Activated naive CD8-positive, alpha-beta T cell treated with anti-CD3 and anti-CD28 coated beads for 36 hours (primary cell): ENCODE measurements around the gene TWIST1. TPM values are rescaled to one million over a fixed set of nuclear protein-coding genes. Genes with fewer than 3 reads are reported as not detected.

Experiments used
- DNase-seq: peaks from one replicate; pipeline ENCODE4 v3.0.0; 2021
- H3K27ac Mint-ChIP-seq: one replicate; pipeline ENCODE4 v1.8.0; 2022; ENCODE audit warnings: mild to moderate bottlenecking, moderate library complexity, mixed read lengths
- H3K27me3 Mint-ChIP-seq: one replicate; pipeline ENCODE4 v1.8.0; 2022; ENCODE audit warnings: mild to moderate bottlenecking, mixed read lengths
- H3K36me3 Mint-ChIP-seq: one replicate; pipeline ENCODE4 v1.8.0; 2021; ENCODE audit warnings: mild to moderate bottlenecking, mixed read lengths
- H3K4me1 Mint-ChIP-seq: one replicate; pipeline ENCODE4 v1.8.0; 2021; ENCODE audit warnings: mixed read lengths
- H3K4me3 Mint-ChIP-seq: one replicate; pipeline ENCODE4 v1.8.0; 2022; ENCODE audit warnings: mild to moderate bottlenecking, moderate library complexity, mixed read lengths
- H3K9me3 Mint-ChIP-seq: one replicate; pipeline ENCODE4 v1.8.0; 2022; ENCODE audit warnings: mixed read lengths
- total RNA-seq, 2 experiments: library from RNA; stranded (reverse); gene quantifications; one replicate each; pipeline ENCODE4 v1.2.3, GENCODE V29; 2021

The TWIST1 gene
- total RNA-seq, 2 experiments from 2014 or later, result not detected

DNA sequence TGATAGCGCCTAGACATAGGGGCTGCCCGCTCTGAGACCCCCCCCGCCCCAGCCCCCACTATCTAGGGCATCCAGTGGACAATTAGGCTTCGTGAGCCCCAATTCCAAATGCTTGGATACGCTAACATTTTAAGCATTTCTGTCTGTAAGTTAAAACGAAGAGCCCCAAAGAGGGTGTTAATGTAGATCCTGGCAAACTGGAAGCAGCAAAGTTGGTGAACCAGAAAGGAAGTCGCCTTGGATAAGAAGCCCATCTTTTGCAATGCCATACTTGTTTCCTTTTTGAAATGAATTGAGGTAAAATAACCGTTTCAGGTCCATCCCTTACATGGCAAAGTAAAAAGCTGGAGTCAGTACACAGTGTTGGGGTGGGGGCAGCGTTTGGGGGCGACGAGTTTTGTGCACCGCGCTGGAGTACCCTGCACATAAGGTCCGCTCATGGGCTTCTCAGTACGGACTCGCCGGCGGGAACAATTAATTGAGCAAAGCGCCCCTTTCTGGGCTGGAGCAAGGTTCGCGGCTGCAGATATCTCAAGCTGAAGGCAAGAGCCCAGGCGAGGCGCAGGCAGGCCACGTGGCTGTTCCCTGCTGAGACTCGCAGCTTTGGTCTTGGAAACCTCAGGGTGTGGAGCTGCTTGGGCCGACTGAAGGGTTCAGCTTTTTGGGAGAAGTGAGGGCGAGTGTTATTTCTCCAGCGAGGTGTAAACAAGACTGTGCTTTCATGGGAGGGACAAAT, 1.4 kb upstream of the TWIST1 start:
- peaks cover 3% of the 10 kb centered on the region for H3K4me1 Mint-ChIP-seq
- H3K27ac Mint-ChIP-seq, result no peak overlapping the region
- H3K4me3 Mint-ChIP-seq, result no peak overlapping the region
- H3K36me3 Mint-ChIP-seq, result no peaks in the 10 kb centered on the region
- peaks cover 67% of the 10 kb centered on the region for H3K27me3 Mint-ChIP-seq
- DNase-seq, result no peak
- peaks cover 1% of the 10 kb centered on the region for H3K9me3 Mint-ChIP-seq

DNA sequence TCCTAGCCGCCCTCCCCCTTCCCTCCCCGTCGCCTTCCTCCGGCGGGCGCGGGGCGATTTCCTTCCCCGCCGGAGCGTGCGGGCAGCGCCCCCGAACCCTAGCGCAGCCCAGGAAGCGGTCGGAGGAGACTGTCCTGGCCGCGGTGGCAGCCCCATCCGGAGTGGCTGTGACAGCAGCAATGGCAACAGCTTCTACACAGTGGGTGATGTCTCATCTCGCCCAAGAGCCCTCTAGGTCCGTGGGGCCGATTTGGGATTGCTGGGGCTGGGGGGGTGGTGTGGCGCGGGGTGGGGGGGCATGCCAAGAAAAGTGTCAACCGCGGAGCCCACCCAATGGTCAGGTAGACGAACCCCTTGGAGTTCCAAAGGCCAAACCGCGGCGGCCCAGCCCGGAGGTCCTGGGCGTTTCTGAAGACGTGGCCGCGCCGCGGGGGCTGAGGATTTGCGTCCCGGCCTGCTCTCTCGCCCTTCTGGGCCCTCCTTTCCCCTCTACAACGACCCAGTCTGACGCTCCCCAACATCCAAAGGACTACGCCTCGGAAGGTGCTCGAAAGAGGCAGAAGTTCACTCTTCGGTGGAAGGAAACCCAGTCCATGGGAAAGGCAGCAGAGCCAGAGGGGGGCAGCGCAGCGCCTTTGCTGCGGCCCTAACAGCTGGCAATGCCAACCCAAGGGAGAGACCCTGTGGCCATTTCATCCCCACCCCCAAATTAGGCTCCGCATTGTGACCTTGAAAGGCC, 603 bp upstream of the TWIST1 start:
- no peaks in the 10 kb centered on the region for H3K36me3 Mint-ChIP-seq
- peaks cover 1% of the 10 kb centered on the region for H3K9me3 Mint-ChIP-seq
- peaks cover 67% of the 10 kb centered on the region for H3K27me3 Mint-ChIP-seq
- H3K27ac Mint-ChIP-seq, result no peak overlapping the region
- DNase-seq, result no peak
- peaks cover 3% of the 10 kb centered on the region for H3K4me1 Mint-ChIP-seq
- no peak overlapping the region for H3K4me3 Mint-ChIP-seq

DNA sequence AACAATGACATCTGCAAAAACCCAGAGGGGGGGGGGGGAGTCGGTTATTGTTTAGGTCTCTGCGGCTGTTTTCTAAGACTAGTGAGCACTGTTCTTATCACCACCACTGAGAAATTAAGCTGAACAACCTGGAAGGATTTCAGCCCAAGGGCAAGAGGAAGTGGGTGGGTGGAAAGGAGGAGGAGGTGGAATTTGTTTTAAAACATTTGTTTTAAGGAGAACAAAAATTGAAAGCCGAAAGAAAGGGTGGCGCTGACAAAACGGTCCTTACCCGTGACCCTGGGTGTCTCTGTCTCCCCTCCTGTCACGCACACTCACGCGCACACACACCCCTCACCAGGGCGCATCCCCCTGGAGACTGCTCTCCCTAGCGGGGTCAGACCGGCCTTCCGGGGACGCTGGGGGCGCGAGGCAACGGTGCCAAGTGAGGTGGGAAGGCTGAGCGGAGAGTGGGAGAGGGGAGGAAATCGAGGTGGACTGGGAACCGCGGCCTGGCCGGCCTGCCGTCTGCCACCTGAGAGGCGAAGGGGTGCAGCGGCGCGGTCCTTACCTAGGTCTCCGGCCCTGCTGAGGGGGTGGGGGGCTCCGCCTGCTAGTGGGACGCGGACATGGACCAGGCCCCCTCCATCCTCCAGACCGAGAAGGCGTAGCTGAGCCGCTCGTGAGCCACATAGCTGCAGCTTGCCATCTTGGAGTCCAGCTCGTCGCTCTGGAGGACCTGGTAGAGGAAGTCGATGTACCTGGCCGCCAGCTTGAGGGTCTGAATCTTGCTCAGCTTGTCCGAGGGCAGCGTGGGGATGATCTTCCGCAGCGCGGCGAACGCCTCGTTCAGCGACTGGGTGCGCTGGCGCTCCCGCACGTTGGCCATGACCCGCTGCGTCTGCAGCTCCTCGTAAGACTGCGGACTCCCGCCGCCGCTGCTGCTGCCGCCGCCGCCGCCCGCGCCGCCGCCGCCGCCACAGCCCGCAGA, 1.0 kb downstream of the TWIST1 start:
- H3K27me3 Mint-ChIP-seq, result peaks cover 77% of the 10 kb centered on the region
- peaks cover under 1% of the 10 kb centered on the region for H3K36me3 Mint-ChIP-seq
- H3K4me3 Mint-ChIP-seq, result peak overlapping the region; percentile 10
- H3K9me3 Mint-ChIP-seq, result peaks cover 5% of the 10 kb centered on the region
- H3K27ac Mint-ChIP-seq, result no peak overlapping the region
- H3K4me1 Mint-ChIP-seq, result peaks cover 6% of the 10 kb centered on the region
- peak; percentile 7 for DNase-seq

DNA sequence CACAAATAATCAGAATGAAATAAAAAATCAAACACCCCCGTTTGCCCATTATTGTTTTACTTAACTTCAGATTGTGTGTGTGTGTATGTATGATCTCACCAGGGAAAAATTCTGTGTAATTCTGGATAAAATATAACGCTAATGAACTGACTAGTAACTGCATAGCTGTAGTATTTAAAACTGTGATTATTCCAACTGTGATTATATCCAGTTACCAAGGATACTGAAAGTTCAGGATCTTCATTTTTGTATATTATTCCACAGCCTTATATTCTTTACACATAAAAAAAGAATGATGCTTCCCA, 2.9 kb downstream of the TWIST1 start:
- Mint-ChIP-seq H3K4me3 (no peak overlapping the region), H3K9me3 (peaks cover 8% of the 10 kb centered on the region), H3K36me3 (peaks cover 1% of the 10 kb centered on the region), H3K27ac (no peak overlapping the region), H3K4me1 (peaks cover 8% of the 10 kb centered on the region), H3K27me3 (peaks cover 81% of the 10 kb centered on the region)
- no peak for DNase-seq

DNA sequence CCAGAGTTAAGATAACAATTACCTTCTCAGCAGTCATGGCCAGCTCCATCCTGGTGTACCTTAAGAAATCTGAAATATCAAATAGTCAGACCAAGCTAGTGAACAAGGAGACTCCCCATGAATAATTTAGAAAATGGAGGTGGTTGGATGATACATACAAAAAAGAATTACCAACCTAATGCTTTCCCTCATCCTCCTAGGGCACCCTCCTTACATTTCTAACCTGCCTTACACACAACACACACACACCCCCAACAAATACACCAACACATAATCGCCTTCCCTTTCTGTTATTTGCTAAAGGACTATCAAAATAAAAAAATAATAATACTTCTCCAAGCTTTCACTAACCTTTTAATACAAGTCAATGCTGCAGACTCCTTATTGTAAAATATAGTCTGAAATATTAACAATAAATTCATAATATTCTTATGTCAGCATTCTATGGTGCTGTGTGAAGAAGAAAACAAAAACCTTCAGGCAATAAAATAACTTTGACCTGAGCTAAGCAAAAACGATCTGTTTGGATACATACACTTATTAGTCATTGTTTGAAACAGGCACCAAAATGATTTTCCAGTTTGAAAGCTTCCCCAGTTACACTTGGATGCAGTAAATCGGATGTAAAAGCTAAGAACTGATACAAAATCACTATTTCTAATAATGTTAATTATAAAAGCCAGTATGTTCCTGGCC, 3.4 kb downstream of the TWIST1 start:
- peaks cover 81% of the 10 kb centered on the region for H3K27me3 Mint-ChIP-seq
- H3K4me1 Mint-ChIP-seq, result peaks cover 8% of the 10 kb centered on the region
- DNase-seq, result no peak
- H3K27ac Mint-ChIP-seq, result no peak overlapping the region
- H3K9me3 Mint-ChIP-seq, result peaks cover 7% of the 10 kb centered on the region
- no peak overlapping the region for H3K4me3 Mint-ChIP-seq
- peaks cover 1% of the 10 kb centered on the region for H3K36me3 Mint-ChIP-seq

DNA sequence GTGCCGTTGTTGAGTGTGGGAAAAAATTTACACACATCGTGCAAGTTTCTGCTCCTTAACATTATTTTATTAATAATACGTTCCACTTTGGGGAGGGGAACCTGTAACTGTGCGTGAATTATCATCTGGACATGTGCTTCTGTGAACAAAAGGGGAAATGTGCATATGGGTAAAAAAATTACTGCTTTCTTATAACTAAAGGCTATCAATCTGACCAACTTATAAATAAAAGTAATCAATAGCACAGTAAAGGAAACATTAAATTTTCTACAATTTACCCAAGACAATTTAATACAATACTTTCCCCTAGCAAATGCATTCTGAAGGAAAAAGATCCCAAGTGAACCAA, 4.5 kb downstream of the TWIST1 start:
- Mint-ChIP-seq H3K36me3 (peaks cover 1% of the 10 kb centered on the region), H3K27ac (no peak overlapping the region), H3K4me1 (peaks cover 8% of the 10 kb centered on the region), H3K27me3 (peaks cover 81% of the 10 kb centered on the region), H3K9me3 (peaks cover 7% of the 10 kb centered on the region), H3K4me3 (no peak overlapping the region)
- no peak for DNase-seq

DNA sequence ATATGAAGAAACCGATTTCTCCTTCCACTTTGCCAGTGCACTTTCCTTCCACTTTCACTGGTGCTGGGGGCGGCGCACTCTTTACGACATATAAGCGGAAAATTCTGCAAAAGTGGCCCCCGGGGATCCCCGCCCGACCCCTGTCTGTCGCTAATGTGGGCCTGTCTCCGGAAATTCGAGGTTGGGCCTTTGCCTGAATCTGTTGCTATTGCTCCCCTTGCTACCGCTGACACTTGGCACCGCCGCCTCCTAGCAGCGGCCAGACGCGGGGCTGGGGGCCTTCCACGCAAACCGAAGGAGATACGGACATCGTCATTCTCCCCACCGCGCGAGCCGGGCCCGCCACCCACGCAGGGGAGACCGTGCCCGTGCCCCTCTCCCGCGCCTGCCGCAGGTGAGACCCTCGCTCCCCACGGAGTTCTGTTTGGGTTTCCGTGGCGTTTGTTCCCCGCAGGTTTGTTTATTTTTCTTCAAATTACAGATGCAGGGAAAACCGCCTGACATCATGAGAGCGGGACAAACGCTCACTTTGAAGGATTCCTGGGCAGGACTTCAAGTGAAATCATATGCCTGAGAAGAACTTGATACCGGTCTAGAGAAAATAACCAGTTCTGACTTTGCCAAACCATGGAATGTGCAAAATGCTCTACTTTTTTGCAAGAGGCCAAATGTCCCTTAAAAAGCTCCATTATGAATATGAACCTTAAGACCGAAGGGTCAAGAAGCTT, 5.0 kb downstream of the TWIST1 start:
- peaks cover 86% of the 10 kb centered on the region for H3K27me3 Mint-ChIP-seq
- peaks cover 1% of the 10 kb centered on the region for H3K36me3 Mint-ChIP-seq
- no peak overlapping the region for H3K4me3 Mint-ChIP-seq
- H3K27ac Mint-ChIP-seq, result no peak overlapping the region
- DNase-seq, result peak; percentile 14
- peaks cover 7% of the 10 kb centered on the region for H3K9me3 Mint-ChIP-seq
- H3K4me1 Mint-ChIP-seq, result peaks cover 8% of the 10 kb centered on the region

DNA sequence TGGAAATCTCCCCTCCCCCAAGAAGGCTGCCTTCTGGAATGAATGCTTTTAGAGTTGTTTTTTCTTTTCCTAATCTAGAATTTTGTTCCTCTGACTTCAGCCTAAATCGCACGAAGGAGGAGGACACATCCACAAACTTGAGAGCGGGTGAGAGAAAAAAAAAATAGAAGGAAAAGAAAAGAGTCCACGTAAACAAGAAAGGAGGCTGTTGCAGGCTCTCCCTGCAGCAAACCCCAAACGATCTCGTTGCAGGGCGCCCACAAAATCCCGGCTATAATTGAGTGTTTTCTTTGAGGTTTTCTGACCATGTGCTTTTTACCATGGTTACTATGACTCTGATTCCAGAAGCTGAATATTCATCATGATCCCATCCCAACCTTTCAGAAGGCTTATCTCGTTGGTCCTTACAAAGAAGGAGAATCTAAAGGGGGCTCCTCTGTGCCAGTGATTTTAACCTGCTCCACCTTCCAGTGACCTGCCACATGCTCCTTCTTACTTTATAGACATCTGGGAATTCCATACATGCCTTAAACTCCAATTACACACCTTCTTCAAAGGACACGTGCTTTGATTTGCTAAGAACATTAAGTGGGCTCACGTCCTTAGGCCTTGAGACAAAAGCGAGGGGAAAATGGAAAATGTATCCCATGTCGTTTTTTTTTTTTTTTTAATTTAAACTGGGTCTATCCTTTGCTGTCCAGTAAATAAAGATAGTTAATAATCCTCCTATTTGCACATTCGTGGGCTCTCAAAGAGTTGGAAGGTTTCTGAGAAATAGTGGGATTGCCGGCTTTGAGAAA, 5.8 kb downstream of the TWIST1 start:
- H3K36me3 Mint-ChIP-seq, result peaks cover 1% of the 10 kb centered on the region
- H3K9me3 Mint-ChIP-seq, result peaks cover 7% of the 10 kb centered on the region
- peaks cover 8% of the 10 kb centered on the region for H3K4me1 Mint-ChIP-seq
- H3K27ac Mint-ChIP-seq, result no peak overlapping the region
- no peak for DNase-seq
- no peak overlapping the region for H3K4me3 Mint-ChIP-seq
- peaks cover 92% of the 10 kb centered on the region for H3K27me3 Mint-ChIP-seq

DNA sequence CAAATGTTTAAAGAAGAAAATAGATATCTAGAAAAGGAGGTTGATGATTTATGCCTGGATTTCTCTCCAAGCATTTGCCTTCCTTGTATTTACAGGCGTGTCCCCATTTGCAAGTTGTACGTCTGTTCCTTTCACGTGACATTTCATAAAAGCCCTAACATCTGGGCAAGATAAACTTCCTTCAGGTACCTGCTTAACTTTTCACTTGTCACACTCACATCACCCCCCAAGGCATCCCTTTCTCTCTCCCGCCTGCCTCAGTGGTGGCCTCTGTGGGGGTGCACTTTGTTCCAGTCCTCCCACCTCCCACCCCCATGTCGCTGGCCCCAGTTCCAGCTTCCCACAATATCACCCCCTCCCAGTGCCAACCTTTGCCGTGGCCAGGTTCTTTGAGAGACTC, 6.7 kb downstream of the TWIST1 start:
- peaks cover 7% of the 10 kb centered on the region for H3K9me3 Mint-ChIP-seq
- no peak for DNase-seq
- no peak overlapping the region for H3K4me3 Mint-ChIP-seq
- H3K36me3 Mint-ChIP-seq, result peaks cover 1% of the 10 kb centered on the region
- H3K27me3 Mint-ChIP-seq, result peaks cover 92% of the 10 kb centered on the region
- H3K4me1 Mint-ChIP-seq, result peaks cover 5% of the 10 kb centered on the region
- no peak overlapping the region for H3K27ac Mint-ChIP-seq

DNA sequence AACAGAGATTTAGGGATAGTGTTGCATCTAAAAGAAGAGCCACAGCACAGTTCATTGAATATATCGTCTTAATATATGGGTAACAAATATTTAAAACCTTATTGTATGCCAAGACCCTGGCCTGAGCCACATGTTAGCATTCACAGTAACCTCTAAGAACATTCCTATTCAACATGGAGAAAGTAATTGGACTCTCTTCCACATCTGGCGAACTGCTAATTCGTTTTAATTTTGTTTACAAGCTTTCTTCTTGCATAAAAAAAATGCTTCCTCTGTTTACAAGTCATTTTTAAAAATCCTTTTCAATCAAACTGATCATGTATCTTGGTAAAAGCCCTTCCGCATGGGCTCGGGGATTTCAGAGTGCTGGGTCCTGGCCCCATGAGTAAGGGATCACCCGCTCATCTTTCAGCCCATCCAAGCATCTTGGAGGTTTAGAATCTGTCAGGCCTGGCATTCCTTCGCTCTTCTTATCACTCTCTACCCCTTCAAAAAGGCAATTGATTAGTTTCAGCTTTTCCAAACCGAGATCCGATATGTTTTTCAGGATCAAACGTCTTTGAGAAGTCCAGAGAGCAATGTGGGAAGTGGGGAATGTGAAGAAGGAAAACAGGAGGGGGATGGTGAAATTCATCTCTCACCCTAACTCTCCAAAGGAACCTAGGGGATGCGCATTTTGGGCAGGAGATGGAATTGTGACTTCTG, 7.3 kb downstream of the TWIST1 start:
- Mint-ChIP-seq H3K4me1 (peaks cover 5% of the 10 kb centered on the region), H3K27ac (no peak overlapping the region), H3K4me3 (no peak overlapping the region), H3K9me3 (peaks cover 7% of the 10 kb centered on the region), H3K27me3 (peaks cover 95% of the 10 kb centered on the region), H3K36me3 (peaks cover 1% of the 10 kb centered on the region)
- no peak for DNase-seq

DNA sequence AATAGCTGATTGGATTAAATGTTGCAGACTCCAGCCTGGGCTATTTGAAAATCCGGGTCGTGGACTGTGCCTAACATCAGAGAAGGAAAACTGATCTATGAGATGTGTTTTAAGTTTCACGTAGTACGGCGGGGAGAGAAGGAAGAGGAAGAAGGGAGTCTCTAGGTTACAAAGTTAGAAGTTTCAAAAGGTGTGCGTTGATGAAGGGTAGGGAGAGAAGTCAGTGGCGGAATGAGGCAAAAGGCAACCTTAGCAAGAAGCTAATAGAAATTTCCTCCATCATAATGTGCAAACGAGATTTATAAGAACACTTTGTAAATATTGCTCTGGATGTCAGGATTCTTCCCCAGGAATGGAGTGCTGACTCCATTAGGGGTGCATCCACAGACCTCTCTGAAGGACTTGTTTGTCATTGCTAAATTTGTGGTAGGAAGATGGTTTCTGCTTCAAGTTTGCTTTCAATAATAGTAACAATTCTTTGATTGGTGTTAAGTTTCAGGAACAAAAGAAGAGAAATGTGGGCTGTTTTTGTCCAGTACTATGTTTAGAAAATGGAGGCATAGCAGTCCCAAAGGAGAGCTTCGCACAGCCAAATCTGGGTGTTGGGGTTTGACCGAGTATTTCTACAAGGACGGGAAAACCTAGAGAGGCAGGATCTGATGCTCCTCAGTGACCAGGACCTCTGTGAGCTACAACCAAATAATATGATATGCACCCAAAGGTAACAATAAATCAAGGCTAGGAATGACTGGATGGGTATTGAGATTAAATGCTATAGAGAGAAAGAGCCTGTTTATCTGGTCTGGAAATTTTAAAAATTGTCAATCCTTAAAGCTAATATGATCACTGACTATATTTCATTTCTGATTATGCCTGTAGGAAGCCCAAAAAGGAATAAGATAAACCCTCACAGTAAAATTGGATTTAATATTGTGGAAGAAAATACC, 8.2 kb downstream of the TWIST1 start:
- Mint-ChIP-seq H3K27me3 (peaks cover 96% of the 10 kb centered on the region), H3K27ac (no peak overlapping the region), H3K4me1 (peaks cover 5% of the 10 kb centered on the region), H3K4me3 (no peak overlapping the region), H3K9me3 (peaks cover 7% of the 10 kb centered on the region), H3K36me3 (peaks cover 1% of the 10 kb centered on the region)
- DNase-seq, result no peak

DNA sequence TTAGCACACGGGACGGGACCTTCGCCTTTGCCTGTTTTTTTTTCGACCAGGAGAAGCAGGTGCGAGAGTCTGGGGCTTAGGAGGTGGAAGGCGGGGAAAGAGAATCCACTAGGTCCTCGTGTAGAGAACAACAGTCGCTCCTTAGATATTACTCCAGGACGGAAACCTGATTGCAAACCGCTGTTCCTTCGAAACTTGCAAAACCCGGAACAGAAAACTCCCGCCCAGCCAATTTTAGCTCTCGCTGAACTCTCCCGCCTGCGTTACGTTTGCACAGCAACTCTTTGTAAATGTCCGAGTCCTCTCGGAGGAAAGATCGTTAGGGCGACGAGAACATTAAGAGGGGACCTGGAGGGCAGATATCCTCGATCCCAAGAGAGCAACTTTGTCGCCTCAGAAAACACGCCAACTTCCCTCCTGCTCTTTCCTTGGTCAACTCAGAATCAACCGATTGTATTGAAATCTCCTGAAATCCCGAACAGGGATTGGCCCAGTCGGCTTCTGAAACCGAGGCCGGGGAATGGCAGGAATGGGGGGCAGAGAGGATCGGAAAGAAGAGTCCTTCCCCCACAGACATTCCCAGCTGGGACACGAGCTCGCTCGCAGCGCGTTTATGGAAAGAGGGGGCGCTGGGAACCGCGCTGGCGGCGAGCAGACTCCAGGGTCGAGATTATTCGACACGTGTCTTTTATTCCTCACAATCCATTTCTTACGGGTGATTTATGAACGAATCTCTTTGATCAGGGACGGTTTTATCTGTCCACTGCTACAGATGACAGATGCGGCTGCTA, 9.9 kb downstream of the TWIST1 start:
- Mint-ChIP-seq H3K27ac (no peak overlapping the region), H3K4me3 (no peak overlapping the region)

More for the DNA sequence above, 9.9 kb downstream of the TWIST1 start:
- H3K9me3 Mint-ChIP-seq, result peaks cover 7% of the 10 kb centered on the region
- H3K27me3 Mint-ChIP-seq, result peaks cover 99% of the 10 kb centered on the region
- H3K4me1 Mint-ChIP-seq, result peaks cover 5% of the 10 kb centered on the region
- H3K36me3 Mint-ChIP-seq, result peaks cover 1% of the 10 kb centered on the region
- no peak for DNase-seq
